Glomerular endothelial cell (primary cell): ENCODE results near the gene NUP37. TPM values are rescaled to one million over a fixed set of nuclear protein-coding genes. Genes with fewer than 3 reads are reported as not detected.
A peak's percentile ranks its signal among the peaks of the same experiment; 100 is the strongest.
"Not testable (repeated sequence)": the region's sequence is repeated elsewhere in the genome, so short reads cannot be mapped to it uniquely, and the experiment has no call there.

Experiments
- DNase-seq: peaks from one replicate; pipeline ENCODE4 v3.0.0-alpha.2; 2011; ENCODE audit warnings: low read depth, low spot score; ENCODE audit errors: extremely low read depth
- total RNA-seq: library from RNA; depleted of rRNA; stranded (reverse); fragments of >200 nt; gene quantifications from 2 replicates; pipeline ENCODE4 v1.2.3, GENCODE V29; 2015

Gene NUP37, protein sequence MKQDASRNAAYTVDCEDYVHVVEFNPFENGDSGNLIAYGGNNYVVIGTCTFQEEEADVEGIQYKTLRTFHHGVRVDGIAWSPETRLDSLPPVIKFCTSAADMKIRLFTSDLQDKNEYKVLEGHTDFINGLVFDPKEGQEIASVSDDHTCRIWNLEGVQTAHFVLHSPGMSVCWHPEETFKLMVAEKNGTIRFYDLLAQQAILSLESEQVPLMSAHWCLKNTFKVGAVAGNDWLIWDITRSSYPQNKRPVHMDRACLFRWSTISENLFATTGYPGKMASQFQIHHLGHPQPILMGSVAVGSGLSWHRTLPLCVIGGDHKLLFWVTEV
- 24.6 and 34.0 TPM in 2 replicates for total RNA-seq

- peak; percentile 31 for DNase-seq
Measured at GRCh38 chr12:102119674-102120563, at the start of gene NUP37, which contains the start of gene PARPBP. TSS of gene NUP37 (minus strand) at chr12:102120114. CDS start at chr12:102118518, 1,596 bp downstream. TSS of gene PARPBP (plus strand) at chr12:102120183. CDS start at chr12:102123889, 3,706 bp downstream.

GRCh38 chr12:102167821-102168604, 48.1 kb upstream of the NUP37 start:
- DNase-seq, result no peak

DNA sequence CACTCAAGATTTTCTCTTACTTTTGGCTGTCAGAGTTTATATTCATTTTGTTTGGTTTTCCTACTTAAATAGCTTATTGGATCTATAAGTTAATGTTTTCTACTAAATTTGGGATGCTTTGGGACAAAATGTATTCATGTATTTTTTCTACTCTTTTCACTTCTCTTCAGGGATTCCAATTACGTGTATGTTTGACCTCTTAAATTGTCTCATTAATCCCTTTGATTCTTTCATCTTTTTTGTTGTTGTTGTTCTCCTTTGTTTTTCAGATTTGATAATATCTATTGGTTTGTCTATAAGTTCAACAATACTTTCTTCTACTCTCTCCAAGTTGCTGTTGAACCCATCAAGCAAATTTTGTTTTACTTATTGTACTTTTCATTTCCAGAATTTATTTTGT, 43.5 kb upstream of the NUP37 start:
- DNase-seq, result no peak

GRCh38 chr12:102155206-102155605, 35.3 kb upstream of the NUP37 start:
- not testable (repeated sequence) for DNase-seq

GRCh38 chr12:102147062-102147587, 27.2 kb upstream of the NUP37 start:
- DNase-seq, result not testable (repeated sequence)

DNA sequence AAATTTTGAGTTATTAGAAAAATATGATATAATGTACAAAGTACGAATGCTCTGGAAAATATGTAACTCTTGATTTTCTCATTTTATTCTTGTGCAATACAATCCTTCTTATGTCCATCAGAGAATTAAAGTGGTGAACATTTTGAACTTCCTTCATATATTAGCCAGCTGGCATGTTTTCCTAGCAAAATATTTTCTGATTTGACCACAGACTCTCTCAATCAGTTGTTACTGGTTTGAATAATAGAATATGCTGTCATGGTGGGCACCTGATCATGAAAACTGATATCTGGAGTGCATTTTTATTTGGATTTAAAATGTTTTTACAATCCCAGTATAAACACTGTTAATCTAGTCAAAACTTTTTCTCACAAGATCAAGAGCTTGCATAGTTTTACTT, 24.3 kb upstream of the NUP37 start:
- DNase-seq, result no peak

GRCh38 chr12:102142866-102143373, 23.0 kb upstream of the NUP37 start:
- DNase-seq, result not testable (repeated sequence)

- DNase-seq, result not testable (repeated sequence)
Measured at GRCh38 chr12:102137619-102138018, 17.7 kb upstream of the NUP37 start.

GRCh38 chr12:102131442-102131841, 11.5 kb upstream of the NUP37 start:
- DNase-seq, result not testable (repeated sequence)

- DNase-seq, result not testable (repeated sequence)
Measured at GRCh38 chr12:102130720-102131119, 10.8 kb upstream of the NUP37 start.

GRCh38 chr12:102121328-102121727, 1.4 kb upstream of the NUP37 start:
- not testable (repeated sequence) for DNase-seq

DNA sequence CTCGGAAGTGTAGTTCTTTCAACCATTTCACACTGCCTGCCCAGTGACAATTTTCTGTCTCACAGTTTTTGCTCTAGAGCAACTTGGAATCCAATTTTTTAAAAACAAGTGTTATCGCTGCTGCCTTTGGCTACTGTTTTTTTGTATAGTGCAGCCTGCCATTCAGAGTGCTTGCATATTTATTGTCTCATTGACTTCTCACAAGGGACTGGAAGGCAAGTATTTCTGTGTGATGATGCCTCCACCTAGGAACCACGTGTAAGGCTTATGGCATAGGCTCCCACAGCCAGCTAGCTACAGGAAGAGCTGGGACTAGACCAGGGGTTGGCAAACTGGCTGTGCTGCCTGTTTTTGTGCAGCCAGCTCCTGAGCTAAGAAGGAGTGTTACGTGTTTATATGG, 972 bp upstream of the NUP37 start:
- peak; percentile 5 for DNase-seq

GRCh38 chr12:102120564-102120873, 605 bp upstream of the NUP37 start:
- peak; percentile 7 for DNase-seq

- DNase-seq, result no peak
Measured at GRCh38 chr12:102118874-102119273, 1.0 kb downstream of the NUP37 start.

- no peak for DNase-seq
Measured at GRCh38 chr12:102116392-102116791, 3.5 kb downstream of the NUP37 start.

DNA sequence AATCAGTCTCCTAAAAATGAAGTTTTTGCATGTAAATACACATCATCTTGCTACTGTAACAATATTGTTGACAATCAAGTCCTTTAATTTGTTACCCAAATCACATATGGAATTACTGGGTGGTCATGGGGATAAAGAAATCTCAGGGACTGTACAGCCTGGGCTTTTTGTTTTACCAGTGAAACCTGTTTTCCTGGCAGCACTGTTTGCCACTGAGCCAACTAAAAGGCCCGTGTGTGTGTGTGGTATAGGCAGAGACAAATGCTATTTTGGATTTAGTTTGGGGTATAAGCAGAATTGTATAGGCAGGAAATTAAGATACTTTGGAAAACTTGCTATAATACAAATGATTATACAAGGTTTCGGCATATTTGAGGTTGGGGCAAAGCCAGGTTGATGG, 5.7 kb downstream of the NUP37 start:
- no peak for DNase-seq

DNA sequence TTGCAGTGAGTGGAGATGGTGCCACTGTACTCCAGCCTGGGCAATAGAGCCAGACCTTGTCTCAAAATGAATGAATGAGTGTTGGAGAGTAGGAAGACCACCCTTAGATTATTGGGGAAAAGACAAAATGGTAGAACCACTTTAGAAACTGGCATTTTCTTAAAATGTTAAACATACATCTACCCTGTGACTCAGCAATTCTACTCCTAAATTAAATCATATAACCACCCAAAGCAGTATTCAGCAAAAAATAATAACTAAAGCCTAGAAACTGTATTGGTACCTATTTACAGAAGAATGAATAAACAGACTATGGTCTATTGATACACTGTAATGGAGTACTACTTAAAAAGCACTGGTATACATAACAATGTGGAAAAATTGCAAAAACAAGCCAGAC, 9.1 kb downstream of the NUP37 start:
- DNase-seq, result no peak

DNA sequence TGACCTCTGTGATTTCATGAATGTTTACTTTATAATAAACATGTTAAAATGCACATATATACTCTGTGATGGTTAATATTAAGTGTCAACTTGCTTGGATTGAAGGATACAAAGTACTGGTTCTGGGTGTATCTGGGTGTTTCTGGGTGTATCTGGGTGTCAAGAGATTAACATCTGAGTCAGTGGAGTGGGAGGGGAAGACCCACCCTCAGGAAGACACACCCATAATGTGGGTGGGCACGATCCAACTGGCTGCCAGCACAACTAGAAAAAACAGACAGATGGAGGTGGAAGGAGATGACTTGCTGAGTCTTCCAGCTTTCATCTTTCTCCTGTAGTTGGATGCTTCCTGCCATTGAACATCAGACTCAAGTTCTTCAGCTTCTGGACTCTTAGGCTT, 11.9 kb downstream of the NUP37 start:
- DNase-seq, result no peak

DNA sequence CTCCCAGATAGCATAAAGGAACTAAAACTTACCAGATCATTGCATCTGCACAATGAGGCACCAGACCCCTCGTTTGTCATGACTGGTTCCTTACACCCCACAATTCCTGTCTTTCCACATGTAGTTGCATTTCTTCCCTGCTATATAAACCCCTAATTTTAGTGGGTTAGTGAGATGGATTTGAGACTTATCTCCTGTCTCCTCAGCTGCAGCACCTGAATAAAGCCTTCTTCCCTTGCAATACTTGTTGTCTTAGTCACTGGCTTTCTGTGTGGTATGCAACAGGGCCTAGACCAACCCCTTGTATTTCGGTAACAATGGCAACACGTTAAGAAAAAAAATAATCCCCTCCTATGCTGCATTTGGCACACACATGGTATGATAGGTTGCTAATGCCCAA, 13.0 kb downstream of the NUP37 start:
- no peak for DNase-seq

DNA sequence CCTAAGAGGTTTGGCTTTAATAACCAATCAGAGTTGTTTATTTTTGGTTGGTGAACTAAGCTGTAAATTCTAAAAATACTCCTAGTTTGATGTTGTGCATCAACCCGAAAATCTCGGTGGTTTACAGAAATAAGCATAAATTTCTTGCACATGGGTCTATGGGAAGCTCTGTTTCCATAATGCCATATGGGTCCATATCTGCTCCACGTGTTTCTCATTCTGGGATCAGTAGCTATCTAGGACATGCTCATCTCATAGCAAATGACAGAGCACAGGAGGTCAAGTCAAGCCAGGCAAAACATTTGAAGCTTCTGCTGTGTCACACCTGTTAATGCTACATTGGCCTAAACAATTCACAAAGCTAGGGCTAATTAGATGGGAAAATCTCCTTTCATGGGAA, 23.1 kb downstream of the NUP37 start:
- DNase-seq, result no peak
